ENCODE measurements around the gene MORN1. TPM values are rescaled to one million over a fixed set of nuclear protein-coding genes. Genes with fewer than 3 reads are reported as not detected.

The MORN1 gene
- total and polyA plus RNA-seq, 4 donors, result 2.3 to 6.9 (median 3.6) TPM

DNA sequence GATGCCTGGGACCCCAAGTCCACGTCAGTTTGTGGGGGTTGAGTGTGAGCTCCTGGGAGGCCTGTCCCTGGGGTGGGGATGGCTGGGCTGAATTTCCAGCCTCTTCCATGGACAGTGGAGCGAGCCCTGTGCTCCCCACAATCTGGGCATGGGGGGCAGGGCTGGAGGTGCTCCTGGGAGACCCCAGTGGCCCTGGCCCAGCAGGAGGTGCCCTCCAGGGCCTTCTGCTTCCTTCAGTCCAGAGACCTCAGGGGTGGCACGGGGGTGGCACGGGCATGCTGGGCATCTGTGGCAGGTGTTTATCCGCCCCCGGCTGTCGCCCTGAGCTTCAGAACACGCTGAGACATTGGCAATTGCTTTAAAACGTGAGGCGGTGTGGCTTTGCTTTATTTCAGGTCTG lies 40.9 kb downstream of the MORN1 start:
- TF ChIP-seq EGR1 (IDR thresholded peaks at IDR 0.05; ENCODE audit: low read depth in 2 of 2) (no peak), YY1 (IDR thresholded peaks at IDR 0.05) (no peak), GABPA (IDR thresholded peaks at IDR 0.05 in 1 of 2, conservative IDR thresholded peaks at IDR 0.05 in 1 of 2) (no peak), NR2F2 (IDR thresholded peaks at IDR 0.05) (no peak), FOXA2 (IDR thresholded peaks at IDR 0.05) (no peak), JUND (IDR thresholded peaks at IDR 0.05) (no peak), HNF4A (conservative IDR thresholded peaks at IDR 0.05) (no peak), TAF1 (conservative IDR thresholded peaks at IDR 0.05) (no peak)
- TF ChIP-seq, protein P1, sequence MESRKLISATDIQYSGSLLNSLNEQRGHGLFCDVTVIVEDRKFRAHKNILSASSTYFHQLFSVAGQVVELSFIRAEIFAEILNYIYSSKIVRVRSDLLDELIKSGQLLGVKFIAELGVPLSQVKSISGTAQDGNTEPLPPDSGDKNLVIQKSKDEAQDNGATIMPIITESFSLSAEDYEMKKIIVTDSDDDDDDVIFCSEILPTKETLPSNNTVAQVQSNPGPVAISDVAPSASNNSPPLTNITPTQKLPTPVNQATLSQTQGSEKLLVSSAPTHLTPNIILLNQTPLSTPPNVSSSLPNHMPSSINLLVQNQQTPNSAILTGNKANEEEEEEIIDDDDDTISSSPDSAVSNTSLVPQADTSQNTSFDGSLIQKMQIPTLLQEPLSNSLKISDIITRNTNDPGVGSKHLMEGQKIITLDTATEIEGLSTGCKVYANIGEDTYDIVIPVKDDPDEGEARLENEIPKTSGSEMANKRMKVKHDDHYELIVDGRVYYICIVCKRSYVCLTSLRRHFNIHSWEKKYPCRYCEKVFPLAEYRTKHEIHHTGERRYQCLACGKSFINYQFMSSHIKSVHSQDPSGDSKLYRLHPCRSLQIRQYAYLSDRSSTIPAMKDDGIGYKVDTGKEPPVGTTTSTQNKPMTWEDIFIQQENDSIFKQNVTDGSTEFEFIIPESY (IDR thresholded peaks at IDR 0.05), result no peak
- TF ChIP-seq, protein P2, sequence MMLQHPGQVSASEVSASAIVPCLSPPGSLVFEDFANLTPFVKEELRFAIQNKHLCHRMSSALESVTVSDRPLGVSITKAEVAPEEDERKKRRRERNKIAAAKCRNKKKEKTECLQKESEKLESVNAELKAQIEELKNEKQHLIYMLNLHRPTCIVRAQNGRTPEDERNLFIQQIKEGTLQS (IDR thresholded peaks at IDR 0.05), result no peak
- H3K4me3 ChIP-seq (ENCODE audit: low read depth in 1 of 3, low read length in 3 of 3), result no peak overlapping the region
- no peaks in the 10 kb centered on the region for H3K4me1 ChIP-seq (ENCODE audit: control insufficient read depth in 4 of 4, insufficient read depth in 4 of 4, low read length in 3 of 4)
- no peak overlapping the region for H3K27ac ChIP-seq (ENCODE audit: low read depth in 1 of 2, low read length in 2 of 2)
- no peaks in the 10 kb centered on the region for H3K27me3 ChIP-seq (ENCODE audit: control insufficient read depth in 4 of 4, insufficient read depth in 4 of 4, low read length in 3 of 4)
- H3K36me3 ChIP-seq (ENCODE audit: control insufficient read depth in 4 of 4, insufficient read depth in 3 of 4, low read depth in 1 of 4, low read length in 3 of 4), result no peaks in the 10 kb centered on the region
- no peak for DNase-seq (ENCODE audit: low spot score)
- H3K9ac ChIP-seq (ENCODE audit: low read depth in 1 of 2, low read length in 2 of 2), result no peak overlapping the region
- WGBS, result 87% methylated on average over 10 of the region's 10 CpGs
- no peaks in the 10 kb centered on the region for H3K9me3 ChIP-seq (ENCODE audit: control insufficient read depth in 4 of 4, low read length in 3 of 4)

DNA sequence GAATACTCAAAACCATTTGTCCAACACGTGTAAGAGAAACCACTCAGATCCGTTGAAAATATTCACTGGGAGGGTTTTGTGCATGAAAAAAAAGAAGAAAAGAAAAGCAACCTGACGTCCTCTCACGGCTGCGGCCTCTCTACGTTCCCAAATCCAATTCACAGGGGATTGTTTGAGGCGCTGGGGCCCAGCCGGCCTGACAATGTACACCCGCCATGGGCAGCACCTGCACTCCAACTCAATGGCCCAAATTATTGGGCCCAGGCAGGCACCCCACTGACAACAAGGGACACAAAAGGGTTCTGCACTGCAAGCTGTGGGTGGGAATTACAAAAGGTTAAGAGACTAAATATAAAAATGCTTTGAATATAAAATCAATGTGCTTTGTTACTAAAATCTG lies 41.5 kb downstream of the MORN1 start:
- WGBS, result 92% methylated on average over 9 of the region's 9 CpGs
- H3K9ac ChIP-seq (ENCODE audit: low read depth in 1 of 2, low read length in 2 of 2), result no peak overlapping the region
- H3K36me3 ChIP-seq (ENCODE audit: control insufficient read depth in 4 of 4, insufficient read depth in 3 of 4, low read depth in 1 of 4, low read length in 3 of 4), result no peaks in the 10 kb centered on the region
- H3K4me1 ChIP-seq (ENCODE audit: control insufficient read depth in 4 of 4, insufficient read depth in 4 of 4, low read length in 3 of 4), result no peaks in the 10 kb centered on the region
- TF ChIP-seq MAX (IDR thresholded peaks at IDR 0.05) (no peak), HNF4G (IDR thresholded peaks at IDR 0.05) (no peak)
- no peaks in the 10 kb centered on the region for H3K27me3 ChIP-seq (ENCODE audit: control insufficient read depth in 4 of 4, insufficient read depth in 4 of 4, low read length in 3 of 4)
- no peak for DNase-seq (ENCODE audit: low spot score)
- no peak overlapping the region for H3K27ac ChIP-seq (ENCODE audit: low read depth in 1 of 2, low read length in 2 of 2)
- no peaks in the 10 kb centered on the region for H3K9me3 ChIP-seq (ENCODE audit: control insufficient read depth in 4 of 4, low read length in 3 of 4)
- no peak overlapping the region for H3K4me3 ChIP-seq (ENCODE audit: low read depth in 1 of 3, low read length in 3 of 3)

GRCh38 chr1:2348346-2349325 lies 42.7 kb downstream of the MORN1 start:
- no peaks in the 10 kb centered on the region for H3K36me3 ChIP-seq (ENCODE audit: control insufficient read depth in 4 of 4, insufficient read depth in 3 of 4, low read depth in 1 of 4, low read length in 3 of 4)
- no peaks in the 10 kb centered on the region for H3K9me3 ChIP-seq (ENCODE audit: control insufficient read depth in 4 of 4, low read length in 3 of 4)
- DNase-seq (ENCODE audit: low spot score), result no peak
- H3K4me1 ChIP-seq (ENCODE audit: control insufficient read depth in 4 of 4, insufficient read depth in 4 of 4, low read length in 3 of 4), result no peaks in the 10 kb centered on the region
- no peak overlapping the region for H3K27ac ChIP-seq (ENCODE audit: low read depth in 1 of 2, low read length in 2 of 2)
- H3K9ac ChIP-seq (ENCODE audit: low read depth in 1 of 2, low read length in 2 of 2), result no peak overlapping the region
- 94% methylated on average over 59 of the region's 59 CpGs for WGBS
- no peaks in the 10 kb centered on the region for H3K27me3 ChIP-seq (ENCODE audit: control insufficient read depth in 4 of 4, insufficient read depth in 4 of 4, low read length in 3 of 4)
- no peak overlapping the region for H3K4me3 ChIP-seq (ENCODE audit: low read depth in 1 of 3, low read length in 3 of 3)
- no peak for TF ChIP-seq JUND (IDR thresholded peaks at IDR 0.05)
- TF ChIP-seq FOXA1 (IDR thresholded peaks at IDR 0.05), result no peak
- no peak for TF ChIP-seq SP1 (IDR thresholded peaks at IDR 0.05)
- no peak for TF ChIP-seq HNF4A (conservative IDR thresholded peaks at IDR 0.05)
- no peak for TF ChIP-seq HNF4G (IDR thresholded peaks at IDR 0.05)
- no peak for TF ChIP-seq NR2F2 (IDR thresholded peaks at IDR 0.05)
- TF ChIP-seq GABPA (IDR thresholded peaks at IDR 0.05 in 1 of 2, conservative IDR thresholded peaks at IDR 0.05 in 1 of 2), result no peak
- TF ChIP-seq YY1 (IDR thresholded peaks at IDR 0.05), result no peak
- no peak for TF ChIP-seq EGR1 (IDR thresholded peaks at IDR 0.05; ENCODE audit: low read depth in 2 of 2)
- TF ChIP-seq, protein P1 (IDR thresholded peaks at IDR 0.05), result no peak
- no peak for TF ChIP-seq RXRA (IDR thresholded peaks at IDR 0.05)
- TF ChIP-seq MAX (IDR thresholded peaks at IDR 0.05), result no peak
- no peak for TF ChIP-seq TAF1 (conservative IDR thresholded peaks at IDR 0.05)
- TF ChIP-seq FOXA2 (IDR thresholded peaks at IDR 0.05), result no peak
- TF ChIP-seq RAD21 (IDR thresholded peaks at IDR 0.05), result no peak
- no peak for TF ChIP-seq REST (IDR thresholded peaks at IDR 0.05)

All from liver (tissue), 9 donors.